Muscle of leg (tissue), 11 donors: ENCODE measurements around the gene HPCAL4. TPM values are rescaled to one million over a fixed set of nuclear protein-coding genes. Genes with fewer than 3 reads are reported as not detected.
A peak's percentile ranks its signal among the peaks of the same experiment; 100 is the strongest.

ENCODE experiments used
- DNase-seq: peaks from one replicate; pipeline ENCODE4 v3.0.0; 2013
- H3K27ac ChIP-seq: one replicate; pipeline ENCODE4 v1.5.1; 2013; ENCODE audit warnings: mild to moderate bottlenecking, low read length, control low read depth
- H3K27me3 ChIP-seq: one replicate; pipeline ENCODE4 v1.6.1; 2013; ENCODE audit warnings: low read length; ENCODE audit not compliant: control insufficient read depth, insufficient read depth
- H3K36me3 ChIP-seq: one replicate; pipeline ENCODE4 v1.6.1; 2013; ENCODE audit warnings: low read length; ENCODE audit not compliant: control insufficient read depth, insufficient read depth
- H3K4me1 ChIP-seq: one replicate; pipeline ENCODE4 v1.6.1; 2013; ENCODE audit warnings: low read length; ENCODE audit not compliant: control insufficient read depth, insufficient read depth
- H3K4me3 ChIP-seq: one replicate; pipeline ENCODE4 v1.5.1; 2013; ENCODE audit warnings: low read length, control low read depth
- H3K9me3 ChIP-seq: replicated peaks from 2 replicates; pipeline ENCODE4 v1.6.1; 2013; ENCODE audit warnings: low read depth, low read length; ENCODE audit not compliant: control insufficient read depth
- WGBS: methylation state at CpG from one replicate; pipeline ENCODE4 v1.1.5; 2013; ENCODE audit warnings: missing lambda C conversion rate; ENCODE audit not compliant: insufficient coverage; 5-methylcytosine and 5-hydroxymethylcytosine counted together
- polyA plus RNA-seq, 8 donors: library from polyadenylated mRNA; unstranded; fragments of 120-200 nt; gene quantifications; one replicate each; pipeline versions ENCODE4 v1.2.1 to v1.2.3, GENCODE V29; 2013; ENCODE audit warnings: inconsistent platforms in 1 of 8, low replicate concordance in 1 of 8; ENCODE audit not compliant: insufficient read length in 8 of 8, insufficient read depth in 1 of 8
- total RNA-seq: library from RNA; stranded (reverse); fragments of 120-200 nt; gene quantifications from one replicate; pipeline ENCODE4 v1.2.4, GENCODE V29; 2013

Gene HPCAL4
- total and polyA plus RNA-seq, 9 donors: 0.51 to 1.8 (median 1.1) TPM

DNA sequence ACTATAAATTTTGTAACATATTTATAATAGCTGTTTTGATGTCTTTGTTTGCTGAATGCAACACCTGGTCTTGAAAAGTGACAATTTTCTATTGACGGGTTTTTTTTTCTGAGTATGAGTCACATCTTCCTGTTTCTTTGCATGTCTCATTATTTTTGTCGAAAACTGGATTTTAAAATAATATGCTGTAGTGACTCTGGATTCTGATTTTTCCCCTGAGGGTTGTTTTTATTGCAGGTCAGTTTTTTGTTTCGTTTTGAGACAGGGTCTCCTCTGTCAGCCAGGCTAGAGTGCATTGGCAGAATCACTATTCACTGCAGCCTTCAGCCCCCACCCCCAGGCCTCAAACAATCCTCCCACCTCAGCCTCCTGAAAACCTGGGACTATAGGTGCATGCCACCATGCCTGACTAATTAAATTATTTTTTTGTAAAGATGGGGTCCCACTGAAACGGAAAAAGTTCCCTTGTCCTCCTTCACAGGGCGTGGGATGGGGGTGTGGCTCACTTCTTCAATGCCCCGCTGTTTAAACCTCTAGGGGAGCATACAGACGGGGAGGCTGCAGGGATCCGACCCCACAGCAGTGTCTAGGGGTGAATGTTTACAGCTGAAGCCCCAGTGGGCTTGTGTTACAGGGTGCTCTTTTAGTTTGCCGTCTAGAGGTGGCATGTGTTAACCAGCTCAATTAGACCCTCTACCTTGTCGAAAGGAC, 36.1 kb upstream of the HPCAL4 start:
- Histone ChIP-seq H3K4me1 (no peaks in the 10 kb centered on the region), H3K36me3 (no peaks in the 10 kb centered on the region), H3K27me3 (peaks cover 48% of the 10 kb centered on the region), H3K27ac (no peak overlapping the region), H3K9me3 (no peaks in the 10 kb centered on the region), H3K4me3 (no peak overlapping the region)
- no peak for DNase-seq
- whole genome bisulfite sequencing: 25% methylated on average over 6 of the region's 10 CpGs

DNA sequence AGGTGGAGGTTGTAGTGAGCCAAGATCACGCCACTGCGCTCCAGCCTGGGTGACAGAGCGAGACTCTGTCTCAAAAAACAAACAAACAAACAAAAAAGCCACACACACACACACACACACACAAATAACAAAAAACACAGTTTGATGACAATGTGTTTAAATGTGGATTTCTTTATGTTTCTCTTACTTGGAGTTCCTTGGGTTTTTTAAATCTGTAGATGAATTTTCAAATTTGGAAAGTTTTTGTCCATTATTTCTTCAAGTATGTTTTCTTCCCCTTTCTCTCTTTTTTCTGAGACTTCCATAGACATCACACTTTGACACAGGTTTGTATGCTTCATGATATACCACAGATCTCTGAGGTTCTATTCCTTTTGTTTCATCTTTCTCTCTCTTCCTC, 35.4 kb upstream of the HPCAL4 start:
- Histone ChIP-seq H3K4me1 (no peaks in the 10 kb centered on the region), H3K27ac (no peak overlapping the region), H3K36me3 (no peaks in the 10 kb centered on the region), H3K27me3 (peaks cover 48% of the 10 kb centered on the region), H3K4me3 (no peak overlapping the region), H3K9me3 (no peaks in the 10 kb centered on the region)
- no peak for DNase-seq
- no CpG with 5 or more reads among the region's 3 CpGs for WGBS

DNA sequence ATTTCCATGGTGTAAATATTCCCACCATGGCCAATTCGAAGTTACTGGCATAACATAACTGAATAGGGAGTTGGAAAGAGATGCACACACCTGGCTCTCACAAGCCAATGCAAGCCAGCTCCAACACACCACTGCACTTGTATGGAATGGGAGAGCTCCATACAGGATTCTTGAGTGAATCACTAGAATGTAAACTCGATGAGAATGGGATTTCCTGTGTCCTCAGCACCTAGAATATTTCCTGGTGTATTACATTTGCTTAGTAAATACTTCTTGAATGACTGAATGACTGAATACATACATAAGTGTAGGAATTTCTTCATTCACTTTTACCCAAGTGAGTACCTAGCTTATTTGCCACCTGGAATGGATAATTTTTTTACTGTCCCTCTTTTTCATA, 31.3 kb upstream of the HPCAL4 start:
- no peaks in the 10 kb centered on the region for H3K36me3 ChIP-seq
- no peak overlapping the region for H3K4me3 ChIP-seq
- H3K4me1 ChIP-seq: no peaks in the 10 kb centered on the region
- no CpG with 5 or more reads among the region's 2 CpGs for WGBS
- no peak overlapping the region for H3K27ac ChIP-seq
- no peaks in the 10 kb centered on the region for H3K9me3 ChIP-seq
- H3K27me3 ChIP-seq: peaks cover 34% of the 10 kb centered on the region
- DNase-seq: no peak

DNA sequence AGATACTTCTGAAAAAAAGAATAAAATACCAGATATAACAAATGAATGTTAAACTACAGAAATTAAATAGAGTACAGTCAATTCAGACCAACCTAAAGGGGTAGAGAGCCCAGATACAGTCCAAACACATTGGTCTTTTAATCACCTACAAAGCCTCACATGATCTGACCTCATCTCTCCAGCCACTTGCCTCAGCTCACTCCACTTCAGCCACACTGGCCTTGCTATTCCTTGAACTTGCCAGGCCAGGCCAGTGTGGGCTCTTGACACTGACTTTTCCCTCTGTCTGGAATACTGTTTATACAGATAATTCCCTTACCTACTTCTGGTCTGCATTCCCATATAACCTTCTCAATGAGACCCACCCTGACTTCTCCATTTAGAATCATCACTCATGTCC, 30.4 kb upstream of the HPCAL4 start:
- Histone ChIP-seq H3K9me3 (no peaks in the 10 kb centered on the region), H3K4me1 (no peaks in the 10 kb centered on the region), H3K36me3 (no peaks in the 10 kb centered on the region), H3K27ac (no peak overlapping the region), H3K4me3 (no peak overlapping the region), H3K27me3 (peaks cover 32% of the 10 kb centered on the region)
- no peak for DNase-seq

DNA sequence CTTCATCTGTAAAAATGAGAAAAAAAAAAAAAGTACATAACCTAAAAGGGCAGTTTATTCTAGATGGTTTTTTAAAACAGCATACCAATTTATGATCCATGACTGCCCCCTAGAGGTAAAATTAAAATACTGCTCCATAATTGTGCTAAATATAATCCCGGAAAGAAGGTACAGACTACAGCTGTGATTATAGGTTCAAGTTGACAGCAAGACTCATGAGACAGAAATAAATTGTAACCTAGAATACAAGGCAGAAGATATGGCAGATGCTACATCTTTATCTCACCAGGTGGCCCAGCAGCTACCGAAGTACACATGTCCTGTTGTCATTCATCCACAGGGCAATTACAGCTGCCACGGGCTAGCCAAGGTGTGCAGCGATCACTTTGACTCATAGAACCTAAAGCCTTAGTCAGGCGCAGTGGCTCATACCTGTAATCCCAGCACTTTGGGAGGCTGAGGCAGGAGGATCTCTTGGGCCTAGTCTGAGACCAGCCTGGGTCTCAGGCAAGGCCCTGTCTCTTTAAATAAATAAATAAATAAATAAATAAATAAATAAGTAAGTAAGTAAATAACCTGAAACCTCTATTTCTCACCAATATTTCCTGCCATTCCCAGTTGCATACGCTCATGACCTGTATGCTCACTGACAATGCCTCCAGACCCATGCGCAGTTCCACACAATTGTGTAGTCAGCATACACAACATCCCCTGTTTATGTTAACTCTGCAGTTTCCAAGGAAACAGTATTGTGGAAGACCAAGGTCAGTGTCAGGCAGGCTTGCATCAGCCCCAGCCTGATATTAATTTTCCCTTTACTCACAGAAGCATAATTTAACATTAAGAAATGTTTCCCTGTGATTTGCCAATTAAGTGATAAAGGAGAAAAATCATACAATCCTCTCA, 29.1 kb upstream of the HPCAL4 start:
- Histone ChIP-seq H3K27ac (no peak overlapping the region), H3K4me3 (no peak overlapping the region), H3K27me3 (peaks cover 23% of the 10 kb centered on the region), H3K4me1 (no peaks in the 10 kb centered on the region), H3K36me3 (no peaks in the 10 kb centered on the region), H3K9me3 (no peaks in the 10 kb centered on the region)
- 46% methylated on average over 4 of the region's 7 CpGs for WGBS
- DNase-seq: peak; percentile 73

DNA sequence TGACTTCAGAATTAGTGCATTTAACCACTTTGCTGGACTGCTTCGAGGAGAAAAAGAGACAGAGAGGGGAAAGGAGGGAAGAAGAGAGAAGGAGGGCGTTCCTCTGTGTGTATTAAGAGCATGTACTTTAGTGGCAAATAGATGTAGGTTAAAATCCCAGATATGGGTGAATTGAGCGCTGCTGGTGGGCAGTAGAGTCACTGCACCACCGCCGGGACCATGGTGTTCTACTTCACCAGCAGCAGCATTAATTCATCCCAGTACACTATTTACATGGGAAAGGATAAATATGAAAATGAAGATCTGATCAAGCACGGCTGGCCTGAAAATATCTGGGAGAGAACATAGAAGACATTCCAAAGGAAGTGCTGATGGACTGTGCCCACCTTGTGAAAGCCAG, 26.6 kb upstream of the HPCAL4 start:
- no peak overlapping the region for H3K27ac ChIP-seq
- no peak overlapping the region for H3K4me3 ChIP-seq
- no peaks in the 10 kb centered on the region for H3K9me3 ChIP-seq
- H3K27me3 ChIP-seq: peaks cover 24% of the 10 kb centered on the region
- 58% methylated on average over 2 of the region's 6 CpGs for WGBS
- H3K36me3 ChIP-seq: no peaks in the 10 kb centered on the region
- no peak for DNase-seq
- no peaks in the 10 kb centered on the region for H3K4me1 ChIP-seq

DNA sequence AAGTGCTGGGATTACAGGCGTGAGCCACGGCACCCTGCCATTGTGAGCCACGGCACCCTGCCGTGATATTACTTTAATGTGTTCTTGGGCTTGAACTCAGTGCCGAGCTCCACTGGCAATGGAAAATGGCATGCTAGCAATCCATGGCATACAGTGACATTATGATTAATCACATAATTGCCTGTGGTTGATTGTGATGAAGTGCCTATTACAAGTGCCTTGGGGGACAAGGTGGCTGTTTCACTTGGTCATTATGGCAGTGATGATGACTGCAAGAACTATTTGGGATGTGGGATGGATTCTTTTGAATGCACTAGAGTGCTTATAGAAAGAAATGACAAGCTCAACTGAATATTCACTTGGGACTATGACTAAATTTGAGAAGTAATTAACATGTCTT, 22.3 kb upstream of the HPCAL4 start:
- whole genome bisulfite sequencing: 88% methylated on average over 4 of the region's 5 CpGs
- DNase-seq: no peak
- H3K36me3 ChIP-seq: no peaks in the 10 kb centered on the region
- H3K4me1 ChIP-seq: no peaks in the 10 kb centered on the region
- peaks cover 21% of the 10 kb centered on the region for H3K27me3 ChIP-seq
- no peak overlapping the region for H3K27ac ChIP-seq
- no peak overlapping the region for H3K4me3 ChIP-seq
- no peaks in the 10 kb centered on the region for H3K9me3 ChIP-seq

DNA sequence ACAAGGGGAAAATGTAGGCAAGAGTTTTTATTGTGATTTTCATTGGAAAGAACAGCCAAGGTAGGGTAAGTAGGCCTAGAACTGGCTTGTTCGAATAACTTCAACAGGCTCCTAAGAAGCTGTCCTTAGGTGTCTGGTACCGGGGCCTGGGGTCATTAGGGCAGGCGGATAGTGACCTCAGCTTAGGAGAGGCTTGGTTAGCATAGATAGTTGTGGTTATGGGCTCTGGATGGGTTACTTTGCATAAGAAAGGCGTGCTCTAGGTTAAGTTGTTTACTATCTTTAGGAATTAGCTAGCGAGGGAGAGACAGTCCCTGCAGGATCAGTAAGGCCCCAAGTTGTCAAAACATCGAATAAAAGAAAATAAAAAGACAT, 20.7 kb upstream of the HPCAL4 start:
- WGBS: 66% methylated on average over 3 of the region's 6 CpGs
- no peak for DNase-seq
- Histone ChIP-seq H3K27me3 (peaks cover 20% of the 10 kb centered on the region), H3K4me3 (no peak overlapping the region), H3K4me1 (no peaks in the 10 kb centered on the region), H3K9me3 (no peaks in the 10 kb centered on the region), H3K27ac (no peak overlapping the region), H3K36me3 (no peaks in the 10 kb centered on the region)

DNA sequence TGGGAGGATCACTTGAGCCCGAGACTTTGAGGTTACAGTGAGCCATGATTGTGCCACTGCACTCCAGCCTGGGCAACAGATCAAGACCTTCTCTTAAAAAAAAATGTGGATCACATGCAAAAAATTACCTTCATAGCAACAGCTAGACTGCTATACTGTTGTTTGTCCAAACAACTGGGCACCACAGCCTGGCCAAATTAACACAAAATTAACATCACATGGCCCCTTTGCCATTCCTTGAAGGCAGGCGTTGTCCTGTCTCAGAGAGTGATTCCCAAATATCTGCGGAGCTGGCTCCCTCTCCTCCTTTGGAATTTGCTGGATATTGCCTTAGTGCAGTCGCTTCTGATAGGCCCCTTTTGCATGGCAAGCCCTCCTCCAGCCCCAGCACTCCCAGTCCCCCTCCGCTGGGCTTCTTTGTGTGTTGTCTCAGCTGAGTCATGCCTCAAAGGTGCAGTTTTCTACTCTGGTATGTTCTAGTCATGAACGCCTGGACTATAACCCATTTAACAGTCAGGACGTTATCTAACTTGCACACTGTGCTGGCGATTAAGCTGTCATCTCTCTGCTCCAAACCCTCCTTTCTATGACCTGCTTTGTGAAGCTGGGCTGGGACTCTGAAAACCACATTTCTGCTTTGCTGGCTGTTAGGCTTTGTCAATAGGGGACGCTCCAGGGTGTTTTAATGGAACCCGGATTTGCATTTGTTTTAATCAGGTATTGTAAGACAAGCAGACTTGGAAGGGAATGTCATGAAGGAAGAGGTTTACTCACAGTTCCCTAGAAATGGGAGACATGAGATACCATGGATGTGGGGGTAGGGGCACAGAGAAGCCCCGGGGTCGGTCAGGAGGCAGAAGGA, 20.1 kb upstream of the HPCAL4 start:
- Histone ChIP-seq H3K9me3 (no peaks in the 10 kb centered on the region), H3K27me3 (peaks cover 20% of the 10 kb centered on the region), H3K4me1 (no peaks in the 10 kb centered on the region), H3K4me3 (no peak overlapping the region), H3K36me3 (no peaks in the 10 kb centered on the region), H3K27ac (no peak overlapping the region)
- no peak for DNase-seq
- WGBS: 36% methylated on average over 10 of the region's 12 CpGs

DNA sequence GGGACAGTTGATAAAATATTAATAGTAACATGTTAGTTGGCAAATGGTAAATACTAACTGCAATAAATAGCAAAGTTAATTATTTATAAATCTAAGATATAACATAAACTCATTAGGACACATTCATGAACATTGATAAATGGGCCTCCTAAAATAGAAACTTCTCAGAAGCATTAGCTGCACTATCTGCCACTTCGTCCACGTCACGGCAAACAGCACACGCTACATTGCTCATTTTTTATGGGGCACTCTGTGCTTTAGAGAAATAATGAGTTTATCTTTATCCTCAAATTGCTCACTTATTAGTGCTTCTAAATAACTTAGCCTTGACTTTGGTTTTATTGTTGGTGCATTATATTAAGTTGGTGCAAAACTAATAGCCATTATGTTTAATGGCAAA, 16.3 kb upstream of the HPCAL4 start:
- H3K27ac ChIP-seq: no peak overlapping the region
- no peak for DNase-seq
- no peak overlapping the region for H3K4me3 ChIP-seq
- H3K4me1 ChIP-seq: no peaks in the 10 kb centered on the region
- no CpG with 5 or more reads among the region's 4 CpGs for WGBS
- no peaks in the 10 kb centered on the region for H3K36me3 ChIP-seq
- H3K9me3 ChIP-seq: no peaks in the 10 kb centered on the region
- peaks cover 8% of the 10 kb centered on the region for H3K27me3 ChIP-seq
